SK-N-SH (cell line): ENCODE data around the gene KCTD5. TPM values are rescaled to one million over a fixed set of nuclear protein-coding genes. Genes with fewer than 3 reads are reported as not detected.

Source experiments
- CTCF ChIA-PET: fragments of 300-600, 350-600 bp; formaldehyde crosslinking; extraction: SDS; loops from one replicate; lab custom pipeline; 2021; lab: Yijun Ruan, JAX
- POLR2A ChIA-PET: fragments of 350-600 bp; sonication (Branson Sonifier 250); formaldehyde crosslinking; extraction: SDS; loops from one replicate; lab custom pipeline; 2020; ENCODE audit warnings: antibody characterized with exemption, inconsistent platforms; lab: Yijun Ruan, JAX
- DNase-seq: peaks from one replicate; pipeline ENCODE4 v3.0.0; 2012
- H2AFZ ChIP-seq: fragments of 200-600 bp; sonication (generic); 2 replicates; pipeline ENCODE4 v1.8.1; 2016; ENCODE audit warnings: antibody characterized with exemption, mild to moderate bottlenecking, low read depth
- H3F3A ChIP-seq: fragments of 200-600 bp; sonication (generic); replicated peaks from 2 replicates; pipeline ENCODE3; 2016; ENCODE audit warnings: antibody characterized with exemption, mild to moderate bottlenecking; ENCODE audit not compliant: insufficient read depth
- H3K27ac ChIP-seq, 2 experiments: fragments of 200-500 bp in 1 of 2; fragments of 200-600 bp in 1 of 2; sonication (Bioruptor generic) in 1 of 2; sonication (generic), shearing (Covaris generic) in 1 of 2; 2 replicates each; pipeline versions ENCODE4 v1.5.1 to v1.6.1; 2014 to 2016; ENCODE audit warnings: low read depth in 2 of 2, inconsistent platforms in 1 of 2, low read length in 1 of 2, mild to moderate bottlenecking in 1 of 2, mixed read lengths in 1 of 2
- H3K27me3 ChIP-seq: fragments of 200-600 bp; sonication (generic), shearing (Covaris generic); 2 replicates; pipeline ENCODE4 v1.6.1; 2016; ENCODE audit warnings: mixed run types; ENCODE audit not compliant: insufficient read depth
- H3K36me3 ChIP-seq, 2 experiments: fragments of 200-500 bp in 1 of 2; fragments of 200-600 bp in 1 of 2; sonication (Bioruptor generic) in 1 of 2; sonication (generic) in 1 of 2; replicated peaks in 1 of 2; 2 replicates each; pipeline versions ENCODE3 to v1.5.1; 2014 to 2016; ENCODE audit warnings: low read length in 1 of 2, mild to moderate bottlenecking in 1 of 2; ENCODE audit not compliant: insufficient read depth in 2 of 2, control insufficient read depth in 1 of 2
- H3K4me1 ChIP-seq, 2 experiments: fragments of 200-500 bp in 1 of 2; fragments of 200-600 bp in 1 of 2; sonication (Bioruptor generic) in 1 of 2; sonication (generic), shearing (Covaris generic) in 1 of 2; 2 replicates each; pipeline versions ENCODE4 v1.5.1 to v1.6.1; 2014 to 2016; ENCODE audit warnings: low read depth in 1 of 2, low read length in 1 of 2, mixed run types in 1 of 2; ENCODE audit not compliant: insufficient read depth in 2 of 2, control insufficient read depth in 1 of 2
- H3K4me2 ChIP-seq: fragments of 200-600 bp; sonication (generic), shearing (Covaris generic); 2 replicates; pipeline ENCODE4 v1.6.1; 2017; ENCODE audit warnings: mixed run types
- H3K4me3 ChIP-seq, 2 experiments: fragments of 200-500 bp in 1 of 2; fragments of 200-600 bp in 1 of 2; sonication (Bioruptor generic) in 1 of 2; sonication (generic), shearing (Covaris generic) in 1 of 2; 2 replicates each; pipeline versions ENCODE4 v1.5.1 to v1.8.1; 2014 to 2016; ENCODE audit warnings: low read depth in 2 of 2, inconsistent platforms in 1 of 2, low read length in 1 of 2, mild to moderate bottlenecking in 1 of 2, mixed read lengths in 1 of 2, moderate library complexity in 1 of 2
- H3K79me2 ChIP-seq: fragments of 200-600 bp; sonication (generic); 2 replicates; pipeline ENCODE4 v1.8.1; 2017; ENCODE audit warnings: mild to moderate bottlenecking; ENCODE audit not compliant: insufficient read depth
- H3K9ac ChIP-seq: fragments of 200-600 bp; sonication (generic); 2 replicates; pipeline ENCODE4 v1.6.1; 2017; ENCODE audit warnings: mixed run types
- H3K9me2 ChIP-seq: fragments of 200-600 bp; sonication (generic); 2 replicates; pipeline ENCODE4 v1.6.1; 2017; ENCODE audit warnings: mixed run types
- H3K9me3 ChIP-seq: fragments of 200-600 bp; sonication (generic); 2 replicates; pipeline ENCODE4 v1.6.1; 2017; ENCODE audit warnings: mixed run types, mild to moderate bottlenecking, moderate library complexity
- H4K20me1 ChIP-seq: fragments of 200-600 bp; sonication (generic); 2 replicates; pipeline ENCODE4 v1.6.1; 2017; ENCODE audit warnings: mild to moderate bottlenecking, mixed run types; ENCODE audit not compliant: insufficient read depth
- CHD2 ChIP-seq: fragments of 150-350 bp; IDR thresholded peaks from 2 replicates; pipeline ENCODE4 v1.6.1; 2018; ENCODE audit warnings: low read length; ENCODE audit not compliant: partially characterized antibody
- CTCF ChIP-seq: fragments of 200-600 bp; sonication (generic); IDR thresholded peaks from 2 replicates; pipeline ENCODE4 v1.6.1; 2017; ENCODE audit warnings: antibody characterized with exemption, mild to moderate bottlenecking, moderate library complexity
- ELF1 ChIP-seq: IDR thresholded peaks from 2 replicates; pipeline ENCODE4 v1.4.0; 2012
- FOSL2 ChIP-seq: IDR thresholded peaks from 2 replicates; pipeline ENCODE4 v1.4.0; 2012; ENCODE audit warnings: low read depth, mild to moderate bottlenecking, moderate library complexity, borderline replicate concordance
- GABPA ChIP-seq: IDR thresholded peaks from 2 replicates; pipeline ENCODE4 v1.4.0; 2012; ENCODE audit warnings: low read depth, mild to moderate bottlenecking
- GATA2 ChIP-seq: sonication (generic); formaldehyde crosslinking; IDR thresholded peaks from 2 replicates; pipeline ENCODE4 v1.5.0; 2020; ENCODE audit warnings: mild to moderate bottlenecking, missing genetic modification reagents
- IRF3 ChIP-seq: fragments of 150-350 bp; IDR thresholded peaks from 2 replicates; pipeline ENCODE4 v1.6.1; 2016; ENCODE audit warnings: mild to moderate bottlenecking, low read depth, low read length
- NFIC ChIP-seq: IDR thresholded peaks from 2 replicates; pipeline ENCODE4 v1.4.0; 2012; ENCODE audit warnings: borderline replicate concordance
- POLR2AphosphoS5 ChIP-seq: IDR thresholded peaks from 2 replicates; pipeline ENCODE4 v1.6.1; 2012; ENCODE audit warnings: low read depth, low read length
- RAD21 ChIP-seq: IDR thresholded peaks from 2 replicates; pipeline ENCODE4 v1.6.1; 2012; ENCODE audit warnings: mild to moderate bottlenecking, low read length
- RCOR1 ChIP-seq: fragments of 150-350 bp; IDR thresholded peaks from 2 replicates; pipeline ENCODE4 v1.6.1; 2017; ENCODE audit warnings: antibody characterized with exemption, low read length
- REST ChIP-seq: IDR thresholded peaks from 2 replicates; pipeline ENCODE4 v1.6.1; 2012; ENCODE audit warnings: mild to moderate bottlenecking, low read depth, low read length, moderate library complexity
- RFX5 ChIP-seq: IDR thresholded peaks from 2 replicates; pipeline ENCODE4 v1.6.1; 2012; ENCODE audit warnings: mild to moderate bottlenecking, improper control_type of control experiment, low read length
- SMC3 ChIP-seq: IDR thresholded peaks from 2 replicates; pipeline ENCODE4 v1.6.1; 2012; ENCODE audit warnings: low read depth, low read length, improper control_type of control experiment
- USF1 ChIP-seq: IDR thresholded peaks from 2 replicates; pipeline ENCODE4 v1.4.0; 2012; ENCODE audit warnings: low read depth, borderline replicate concordance
- ZBTB33 ChIP-seq: IDR thresholded peaks from 2 replicates; pipeline ENCODE4 v1.4.0; 2012; ENCODE audit warnings: low read depth, borderline replicate concordance
- WGBS: methylation state at CpG from one replicate; pipeline ENCODE4 v1.1.6; 2017; ENCODE audit warnings: low lambda C conversion rate; 5-methylcytosine and 5-hydroxymethylcytosine counted together
- polyA plus RNA-seq, 3 experiments: library from polyadenylated mRNA; depleted of rRNA; stranded (reverse); fragments of >200 nt; gene quantifications; 2 replicates each; pipeline ENCODE4 v1.2.3, GENCODE V29; 2012

The KCTD5 gene
- polyA plus RNA-seq, 1 of the 3 experiments (the other 2 are of a cell fraction) = 53.4 TPM

GRCh38 chr16:2716948-2717347, 34.6 kb downstream of the KCTD5 start:
- no peak for TF ChIP-seq REST
- no peak for TF ChIP-seq RCOR1
- TF ChIP-seq POLR2AphosphoS5 = no peak
- no peak for TF ChIP-seq GABPA
- TF ChIP-seq NFIC = no peak
- TF ChIP-seq IRF3 = no peak
- no peak for TF ChIP-seq USF1
- TF ChIP-seq RAD21 = no peak
- no peak for TF ChIP-seq GATA2 (CRISPR knock-in tag)
- TF ChIP-seq RFX5 = no peak
- TF ChIP-seq FOSL2 = no peak
- no peak for TF ChIP-seq CHD2
- TF ChIP-seq ELF1 = no peak
- no peak for TF ChIP-seq ZBTB33
- TF ChIP-seq CTCF = no peak
- TF ChIP-seq SMC3 = no peak
- Histone ChIP-seq H3K4me1 (peaks cover 3 to 11% of the 10 kb centered on the region in 2 experiments; a peak in 1 of 4 replicates), H3K4me2 (no peak overlapping the region), H3K9me2 (no peaks in the 10 kb centered on the region), H3F3A (no peaks in the 10 kb centered on the region), H3K79me2 (peaks cover 6% of the 10 kb centered on the region; the same call in 1 of the 2 replicates), H3K27me3 (no peaks in the 10 kb centered on the region), H2AFZ (no peak overlapping the region), H3K9ac (no peak overlapping the region), H3K27ac (no peak overlapping the region), H3K4me3 (no peak overlapping the region), H4K20me1 (no peaks in the 10 kb centered on the region), H3K9me3 (no peaks in the 10 kb centered on the region), H3K36me3 (no peaks in the 10 kb centered on the region)
- DNase-seq = no peak
- CTCF ChIA-PET = interaction anchor here (0.9 to 1.0 kb wide), 2 partner anchors 151 to 210 kb away, joined by 3 read pairs; no protein-coding TSS in a partner anchor
- WGBS = 100% methylated on average over 1 of the region's 10 CpGs
- POLR2A ChIA-PET = no interaction called here
